GDM1 (cell line): ENCODE measurements around the gene TTF1.

Experiments used
- DNase-seq: peaks from one replicate; lab custom pipeline; 2025; lab: John Stamatoyannopoulos, UW

TTF1 gene

GRCh38 chr9:132367613-132368313 is 38.9 kb downstream of the TTF1 start:
- no peak for DNase-seq

- no peak for DNase-seq
Observed at GRCh38 chr9:132366481-132366880, 40.2 kb downstream of the TTF1 start.

- DNase-seq, result no peak
Observed at GRCh38 chr9:132365986-132366385, 40.7 kb downstream of the TTF1 start.

GRCh38 chr9:132364068-132364467 is 42.6 kb downstream of the TTF1 start:
- no peak for DNase-seq

- no peak for DNase-seq
Observed at GRCh38 chr9:132357764-132358163, 48.9 kb downstream of the TTF1 start.

GRCh38 chr9:132356324-132356924 is 50.2 kb downstream of the TTF1 start:
- no peak for DNase-seq

GRCh38 chr9:132354637-132355355 is 51.8 kb downstream of the TTF1 start, which contains the start of gene SETX:
Gene SETX, minus strand, starts transcription at chr9:132354986. Its CDS starts 5,558 bp downstream, at chr9:132349428.
- DNase-seq, result peak; percentile 97

GRCh38 chr9:132351404-132352045 is 55.1 kb downstream of the TTF1 start:
- no peak for DNase-seq

- DNase-seq, result no peak
Observed at GRCh38 chr9:132350861-132351315, 55.8 kb downstream of the TTF1 start.

GRCh38 chr9:132348676-132349075 is 58.0 kb downstream of the TTF1 start:
- no peak for DNase-seq

- DNase-seq, result no peak
Observed at GRCh38 chr9:132346177-132346576, 60.5 kb downstream of the TTF1 start.

- DNase-seq, result no peak
Observed at GRCh38 chr9:132341177-132341840, 65.3 kb downstream of the TTF1 start.

- DNase-seq, result no peak
Observed at GRCh38 chr9:132334364-132334763, 72.3 kb downstream of the TTF1 start.

GRCh38 chr9:132333556-132333955 is 73.1 kb downstream of the TTF1 start:
- DNase-seq, result no peak

GRCh38 chr9:132328580-132328979 is 78.1 kb downstream of the TTF1 start:
- DNase-seq, result no peak

GRCh38 chr9:132327537-132327936 is 79.1 kb downstream of the TTF1 start:
- DNase-seq, result no peak
